Forelimb muscle (tissue), 1 donor: ENCODE results near the gene HS3ST3B1. TPM values are rescaled to one million over a fixed set of nuclear protein-coding genes. Genes with fewer than 3 reads are reported as not detected.
A peak's percentile ranks its signal among the peaks of the same experiment; 100 is the strongest.

Source experiments
- DNase-seq: peaks from one replicate; pipeline ENCODE4 v3.0.0-alpha.2; 2013; ENCODE audit warnings: low read depth
- polyA plus RNA-seq: library from polyadenylated mRNA; unstranded; fragments of 120-200 nt; gene quantifications from one replicate; pipeline ENCODE4 v1.2.1, GENCODE V29; 2013; ENCODE audit not compliant: insufficient read length

Gene HS3ST3B1
- polyA plus RNA-seq, 1 donor: 0.83 TPM

GRCh38 chr17:14303343-14304221, 2.7 kb downstream of the HS3ST3B1 start:
- DNase-seq: no peak

GRCh38 chr17:14304222-14304772, 3.4 kb downstream of the HS3ST3B1 start:
- DNase-seq: no peak

- no peak for DNase-seq
Measured at GRCh38 chr17:14304773-14305517, 4.1 kb downstream of the HS3ST3B1 start.

- no peak for DNase-seq
Measured at GRCh38 chr17:14305785-14306496, 5.1 kb downstream of the HS3ST3B1 start.

- no peak for DNase-seq
Measured at GRCh38 chr17:14306596-14306995, 5.7 kb downstream of the HS3ST3B1 start.

- DNase-seq: no peak
Measured at GRCh38 chr17:14307560-14308024, 6.7 kb downstream of the HS3ST3B1 start.

GRCh38 chr17:14308636-14308964, 7.7 kb downstream of the HS3ST3B1 start:
- DNase-seq: no peak

- DNase-seq: peak; percentile 73
Measured at GRCh38 chr17:14308965-14309879, 8.3 kb downstream of the HS3ST3B1 start.

- DNase-seq: no peak
Measured at GRCh38 chr17:14310101-14310500, 9.2 kb downstream of the HS3ST3B1 start.

- DNase-seq: no peak
Measured at GRCh38 chr17:14310605-14311004, 9.7 kb downstream of the HS3ST3B1 start.

- no peak for DNase-seq
Measured at GRCh38 chr17:14311186-14311705, 10.4 kb downstream of the HS3ST3B1 start.

- no peak for DNase-seq
Measured at GRCh38 chr17:14311981-14312380, 11.1 kb downstream of the HS3ST3B1 start.

- no peak for DNase-seq
Measured at GRCh38 chr17:14312522-14312921, 11.6 kb downstream of the HS3ST3B1 start.

GRCh38 chr17:14316126-14316832, 15.4 kb downstream of the HS3ST3B1 start:
- DNase-seq: no peak

GRCh38 chr17:14317383-14317782, 16.5 kb downstream of the HS3ST3B1 start:
- no peak for DNase-seq

- DNase-seq: no peak
Measured at GRCh38 chr17:14318109-14318917, 17.4 kb downstream of the HS3ST3B1 start.

- no peak for DNase-seq
Measured at GRCh38 chr17:14318918-14319205, 18.0 kb downstream of the HS3ST3B1 start.

- DNase-seq: no peak
Measured at GRCh38 chr17:14320098-14320497, 19.2 kb downstream of the HS3ST3B1 start.

GRCh38 chr17:14320734-14321475, 20.0 kb downstream of the HS3ST3B1 start:
- no peak for DNase-seq
